NCI-H82 (cell line): ENCODE measurements around the gene PROM1.

ENCODE experiments used
- DNase-seq: peaks from one replicate; lab custom pipeline; 2025; lab: John Stamatoyannopoulos, UW

The PROM1 gene

DNA sequence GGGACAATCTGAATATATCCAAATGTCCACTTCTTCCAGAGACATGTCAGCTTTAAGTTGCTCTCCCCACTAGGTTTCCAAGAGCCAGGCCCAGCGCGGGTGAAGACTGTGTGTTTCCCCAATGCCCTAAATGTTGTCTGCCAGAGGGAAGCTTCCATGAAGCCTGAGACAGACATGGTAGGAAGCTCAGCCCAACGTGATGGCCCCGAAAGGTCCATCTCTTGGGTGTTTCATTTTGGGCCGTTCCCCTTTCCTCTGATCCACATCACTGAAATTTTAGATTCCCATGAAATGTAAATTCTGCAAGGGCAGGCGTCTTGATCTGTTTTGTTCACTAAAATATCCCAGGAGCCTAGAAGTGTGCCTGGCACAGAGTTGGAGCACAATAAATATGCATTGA is 25.4 kb upstream of the PROM1 start:
- DNase-seq: no peak

DNA sequence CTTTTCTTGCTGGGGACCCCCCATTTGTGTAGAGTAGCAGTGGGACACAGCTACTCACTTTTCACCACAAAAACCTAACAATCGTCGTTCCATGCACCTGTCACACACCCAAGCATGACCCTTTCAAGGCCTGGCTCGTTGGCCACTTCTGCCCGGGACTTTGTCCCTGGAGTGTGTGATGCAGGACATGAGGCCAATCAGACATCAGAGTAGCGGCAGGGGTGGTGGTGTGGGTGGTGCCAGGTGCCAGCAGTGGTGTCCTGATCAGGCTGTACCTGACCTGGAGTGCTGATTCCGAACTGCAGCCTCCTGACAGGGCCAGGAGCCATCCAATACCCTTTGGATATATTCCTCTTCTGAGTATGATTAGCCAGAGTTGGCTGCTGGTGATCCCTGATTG is 23.1 kb upstream of the PROM1 start:
- DNase-seq: no peak

DNA sequence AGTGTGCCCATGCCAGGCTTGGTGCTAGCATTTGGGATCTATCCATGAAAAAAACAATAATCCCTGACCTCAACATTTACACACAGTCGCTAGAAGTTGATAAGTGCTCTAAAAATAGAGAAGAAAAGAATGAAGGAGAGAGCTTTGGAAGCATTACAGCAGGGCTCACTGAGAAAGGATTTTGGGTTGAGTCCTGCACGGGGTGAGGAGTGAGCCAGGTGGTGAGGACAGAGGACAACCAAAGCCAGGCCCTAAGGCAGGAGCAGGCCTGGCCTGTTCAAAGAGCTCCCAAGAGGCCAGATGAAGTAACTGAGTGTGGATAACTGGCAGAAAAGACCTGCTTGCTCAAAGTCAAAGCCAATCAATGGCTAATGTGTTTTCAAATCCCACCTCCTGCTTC is 20.7 kb upstream of the PROM1 start:
- no peak for DNase-seq

DNA sequence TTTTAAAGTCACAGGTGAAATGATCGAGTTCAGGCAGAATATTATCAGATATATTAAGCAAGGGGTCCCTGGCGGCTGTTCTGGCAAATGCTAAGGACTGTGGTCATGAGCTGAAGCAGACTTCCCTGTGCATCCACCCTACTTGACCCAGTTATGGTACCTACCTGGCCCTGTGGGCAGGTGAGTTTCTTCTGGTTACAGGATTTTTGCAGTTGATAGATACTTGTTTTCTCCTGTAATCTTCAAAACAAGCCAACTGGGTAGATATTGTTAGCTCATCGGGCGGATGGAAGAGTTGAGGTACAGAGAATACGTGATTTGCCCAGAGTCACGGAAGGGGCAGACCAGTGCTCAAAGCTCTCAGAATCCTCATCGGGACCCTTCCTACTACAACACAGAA is 18.5 kb upstream of the PROM1 start:
- no peak for DNase-seq

DNA sequence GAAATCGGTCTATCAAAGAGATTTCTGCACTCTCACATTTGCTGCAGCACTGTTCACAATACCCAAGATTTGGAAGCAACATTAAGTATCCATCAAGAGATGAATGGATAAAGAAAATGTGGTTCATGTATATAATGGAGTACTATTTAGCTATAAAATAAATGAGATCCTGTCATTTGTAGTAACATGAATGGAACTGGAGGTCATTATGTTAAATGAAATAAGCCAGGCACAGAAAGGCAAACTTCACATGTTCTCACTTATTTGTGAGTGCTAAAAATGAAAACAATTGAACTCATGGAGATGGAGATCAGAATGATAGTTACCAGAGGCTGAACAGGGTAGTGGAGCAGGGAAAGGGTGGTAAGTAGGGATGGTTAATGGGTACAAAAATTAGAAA is 17.0 kb upstream of the PROM1 start:
- DNase-seq: no peak

DNA sequence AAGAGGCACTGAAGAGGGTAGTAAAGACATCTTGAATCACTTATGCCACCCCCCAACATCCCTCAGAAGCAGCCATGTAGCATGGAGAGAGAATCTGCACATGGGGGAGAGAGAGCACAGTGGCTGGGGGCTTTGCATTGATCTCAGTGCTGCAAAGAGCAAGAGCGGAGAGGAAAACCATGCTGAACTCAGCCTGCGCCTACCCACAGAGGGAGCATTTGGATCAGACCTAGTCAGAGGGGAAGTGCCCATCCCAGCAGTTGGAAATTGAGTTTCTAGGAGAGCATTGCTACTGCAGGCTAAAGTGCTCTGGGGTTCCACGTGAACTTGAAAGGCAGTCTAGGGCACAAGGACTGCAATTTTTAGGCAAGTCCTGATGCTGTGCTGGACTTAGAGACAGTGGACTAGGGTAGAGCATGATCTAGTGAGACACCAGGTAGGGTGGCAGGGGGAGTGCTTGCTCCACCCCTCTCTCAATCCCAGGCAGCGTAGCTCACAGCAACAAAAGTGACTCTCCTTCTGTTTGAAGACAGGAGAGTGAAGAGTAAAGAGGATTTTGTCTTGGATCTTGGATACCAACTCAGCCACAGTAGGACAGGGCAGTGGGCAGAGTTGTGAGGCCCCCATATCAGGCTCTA is 9.0 kb upstream of the PROM1 start:
- no peak for DNase-seq

DNA sequence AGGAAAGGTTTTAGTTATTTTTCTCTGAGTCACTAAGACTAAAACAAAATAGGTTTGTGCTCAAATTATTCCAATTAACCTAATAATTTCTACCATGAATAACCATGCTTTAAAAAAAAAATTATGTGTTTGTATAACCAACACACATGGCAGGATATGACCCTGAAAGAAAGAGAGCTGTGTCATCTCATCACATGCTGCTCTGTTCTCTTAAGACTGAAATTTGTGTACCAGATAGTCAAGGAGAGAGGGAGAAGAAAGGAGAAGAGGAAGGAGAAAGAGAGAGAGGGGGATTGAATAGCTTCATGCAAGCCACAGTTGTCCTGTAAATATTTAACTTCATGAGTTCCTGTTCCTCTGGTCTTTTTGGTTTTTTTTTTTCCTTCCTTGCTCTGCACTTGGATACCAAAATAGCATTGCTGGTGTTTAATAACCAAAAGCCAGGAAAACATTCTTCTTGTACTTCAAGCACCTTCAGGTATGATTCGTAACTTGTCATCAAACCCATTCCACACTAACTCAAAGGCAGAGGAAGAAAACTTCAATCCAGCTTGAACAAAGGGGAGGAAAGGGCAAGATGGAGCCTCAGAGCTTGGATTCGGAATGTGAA is 6.4 kb upstream of the PROM1 start:
- DNase-seq: no peak

DNA sequence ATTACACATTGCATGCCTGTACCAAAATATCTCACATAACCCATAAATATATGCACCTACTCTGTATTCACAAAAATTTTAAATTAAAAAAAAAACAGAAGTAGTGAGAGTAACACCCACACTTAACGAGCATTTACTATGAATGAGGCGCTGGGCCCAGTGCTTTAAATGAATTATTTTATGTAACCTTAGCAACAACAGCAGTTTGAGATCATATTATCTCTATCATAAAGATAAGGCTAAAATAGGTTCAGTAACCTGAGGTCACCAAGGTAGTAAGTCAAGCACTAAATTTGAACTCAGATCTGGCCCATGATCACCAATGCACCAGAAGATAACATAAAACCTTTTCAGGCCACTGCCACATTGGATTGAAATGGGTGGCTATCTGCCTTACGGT is 5.3 kb upstream of the PROM1 start:
- DNase-seq: no peak

DNA sequence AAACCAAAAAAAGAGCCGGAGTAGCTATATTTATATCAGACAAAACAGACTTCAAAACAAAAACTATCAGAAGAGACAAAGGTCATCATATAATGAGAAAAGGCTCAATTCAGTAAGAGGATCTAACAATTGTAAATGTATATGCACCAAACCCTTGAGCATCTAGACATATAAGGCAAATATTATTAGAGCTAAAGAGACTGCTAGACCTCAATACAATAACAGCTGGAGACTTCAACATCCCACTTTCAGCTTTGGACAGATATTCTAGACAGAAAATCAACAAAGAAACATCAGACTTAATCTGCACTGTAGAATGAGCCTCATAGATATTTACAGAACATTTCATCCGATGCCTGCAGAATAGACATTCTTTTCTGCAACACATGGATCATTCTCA is 4.8 kb upstream of the PROM1 start:
- DNase-seq: no peak

DNA sequence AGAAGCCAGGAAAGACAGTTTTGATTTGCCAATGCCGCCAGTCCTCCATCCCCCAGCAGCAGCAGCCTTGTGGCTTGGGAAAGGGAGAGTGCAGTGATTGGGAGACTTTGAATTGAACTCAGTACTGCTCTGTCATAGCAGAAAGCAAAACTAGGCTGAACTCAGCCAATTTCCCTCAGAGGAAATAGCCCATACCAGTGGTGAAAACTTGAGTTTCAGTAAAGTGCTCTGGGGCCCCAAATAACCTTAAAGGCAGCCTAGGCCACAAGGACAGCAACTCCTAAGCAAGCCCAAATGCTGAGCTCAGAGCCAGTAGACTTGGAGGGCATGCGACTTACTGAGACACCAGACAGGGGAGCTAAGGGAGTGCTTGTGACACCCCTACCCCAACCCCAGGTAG is 2.0 kb upstream of the PROM1 start:
- DNase-seq: no peak

DNA sequence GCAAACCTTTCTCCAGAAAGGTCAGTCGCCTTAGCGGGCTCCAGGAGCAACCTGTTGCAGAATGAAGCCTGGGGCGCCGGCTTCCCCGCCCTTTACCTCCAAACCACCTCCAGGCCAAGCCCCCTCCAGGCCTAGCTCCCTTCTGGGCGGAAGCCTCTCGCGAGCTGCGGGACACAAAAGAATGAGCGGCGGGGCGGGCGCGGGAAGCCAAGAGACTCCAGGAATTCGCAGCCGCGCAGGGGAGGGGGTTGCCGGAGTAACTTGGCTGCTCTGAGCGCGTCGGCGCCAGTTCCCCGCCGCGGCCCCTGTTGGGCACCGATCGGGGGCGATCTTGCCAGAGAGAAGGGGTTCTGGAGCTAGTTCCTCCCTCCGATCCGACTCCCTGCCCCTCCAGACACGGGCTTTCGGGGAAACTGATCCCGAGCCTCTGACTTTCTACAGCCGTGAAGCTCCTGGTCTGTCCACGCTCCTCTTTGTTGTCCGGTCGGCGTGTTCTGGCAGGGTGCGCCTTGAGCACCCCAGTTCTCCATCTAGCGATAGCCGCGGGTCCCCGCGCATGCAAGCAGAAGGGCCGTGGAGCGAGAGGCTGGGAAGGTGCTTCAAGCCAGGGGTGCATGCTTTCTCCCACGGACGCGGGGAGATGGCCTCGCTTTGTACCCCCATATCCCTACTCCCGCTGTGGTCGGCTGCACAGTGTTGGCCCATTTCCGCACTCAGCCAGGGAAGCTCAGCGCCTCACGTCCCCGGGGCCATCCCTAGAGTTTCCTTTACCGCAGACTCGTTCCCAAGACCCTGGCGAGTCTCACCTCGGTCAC is 1.2 kb downstream of the PROM1 start:
- DNase-seq: peak; percentile 63

DNA sequence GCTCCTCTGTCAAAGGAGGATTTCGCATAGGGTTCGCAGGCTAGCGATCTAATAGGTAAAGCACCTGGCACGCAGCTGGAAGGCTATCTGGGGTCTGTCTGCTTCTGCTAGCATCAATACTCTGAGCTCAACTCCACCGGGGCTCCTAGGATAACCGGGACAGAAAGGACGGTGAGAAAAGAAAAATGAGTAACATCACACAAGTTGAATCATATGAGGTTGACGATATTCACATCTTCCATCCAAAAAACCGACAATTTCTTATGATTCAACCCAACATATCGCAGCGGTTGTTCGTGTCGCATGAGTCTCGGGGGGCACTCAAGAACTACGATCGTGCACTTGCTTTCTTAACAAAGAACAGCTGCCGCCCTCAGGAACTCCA is 1.8 kb downstream of the PROM1 start:
- peak; percentile 47 for DNase-seq

DNA sequence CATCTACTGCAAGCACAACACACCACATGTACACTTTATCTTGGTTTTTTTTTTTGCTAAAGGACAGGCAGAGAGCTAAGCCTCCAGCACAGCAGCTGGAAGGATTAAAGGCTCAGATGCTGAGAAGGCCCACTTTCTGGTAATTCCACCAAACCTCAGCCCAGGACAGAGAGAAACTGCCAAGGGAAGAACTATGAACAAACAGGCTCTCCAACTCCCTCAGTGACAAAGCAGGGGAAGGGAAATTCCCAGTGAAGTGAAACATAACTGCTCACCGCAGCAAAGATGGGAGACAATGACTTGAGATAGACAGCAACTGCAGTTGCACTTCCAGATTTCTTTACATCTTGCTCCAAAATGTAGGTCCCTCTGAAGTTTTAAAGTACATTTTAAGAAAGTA is 4.8 kb downstream of the PROM1 start:
- DNase-seq: peak; percentile 94

DNA sequence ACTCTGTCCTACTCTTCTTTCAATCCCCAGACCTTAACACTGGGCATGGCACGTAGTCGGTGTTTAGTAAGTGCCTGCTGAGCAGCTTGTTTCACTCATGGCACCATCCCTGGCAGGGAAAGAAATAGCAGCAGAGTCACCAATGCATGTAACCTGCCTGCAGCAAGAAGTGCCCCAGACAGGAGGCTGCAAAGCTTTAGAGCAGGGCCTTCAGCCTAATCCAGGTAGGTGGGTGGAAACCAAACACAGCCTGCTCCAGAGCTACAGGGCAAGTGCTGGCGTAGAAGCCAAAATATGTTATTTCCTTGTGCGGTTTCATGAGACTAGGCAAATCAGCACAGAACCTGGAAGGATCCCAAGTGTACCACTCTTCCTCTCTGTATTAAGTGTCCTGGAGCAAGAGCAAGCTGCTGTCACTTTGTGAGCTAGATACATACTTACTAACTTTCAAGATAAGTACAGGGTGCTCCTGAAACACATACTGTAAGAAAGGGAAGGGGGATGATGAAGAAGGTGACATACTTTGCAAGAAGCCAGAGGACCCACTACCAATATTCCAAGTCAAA is 5.5 kb downstream of the PROM1 start:
- DNase-seq: no peak

DNA sequence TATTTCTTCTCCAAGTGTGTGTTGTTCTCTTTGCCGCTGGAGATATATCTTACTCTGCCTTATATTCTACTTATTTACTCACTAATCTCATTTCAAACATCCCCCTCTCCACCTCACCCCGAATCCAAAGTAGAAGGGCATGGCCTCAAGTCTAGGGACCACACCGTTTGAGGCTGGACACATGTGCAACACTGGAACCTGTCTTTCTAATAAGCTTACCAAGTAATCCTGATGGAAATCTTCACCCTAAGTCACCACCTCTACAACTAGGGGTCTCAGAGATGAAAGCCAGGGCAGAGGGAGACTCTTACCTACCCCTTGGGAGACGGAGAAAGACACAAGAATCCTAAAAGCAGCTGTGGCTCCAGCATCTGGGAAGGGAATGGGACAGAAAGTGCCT is 6.0 kb downstream of the PROM1 start:
- peak; percentile 95 for DNase-seq

DNA sequence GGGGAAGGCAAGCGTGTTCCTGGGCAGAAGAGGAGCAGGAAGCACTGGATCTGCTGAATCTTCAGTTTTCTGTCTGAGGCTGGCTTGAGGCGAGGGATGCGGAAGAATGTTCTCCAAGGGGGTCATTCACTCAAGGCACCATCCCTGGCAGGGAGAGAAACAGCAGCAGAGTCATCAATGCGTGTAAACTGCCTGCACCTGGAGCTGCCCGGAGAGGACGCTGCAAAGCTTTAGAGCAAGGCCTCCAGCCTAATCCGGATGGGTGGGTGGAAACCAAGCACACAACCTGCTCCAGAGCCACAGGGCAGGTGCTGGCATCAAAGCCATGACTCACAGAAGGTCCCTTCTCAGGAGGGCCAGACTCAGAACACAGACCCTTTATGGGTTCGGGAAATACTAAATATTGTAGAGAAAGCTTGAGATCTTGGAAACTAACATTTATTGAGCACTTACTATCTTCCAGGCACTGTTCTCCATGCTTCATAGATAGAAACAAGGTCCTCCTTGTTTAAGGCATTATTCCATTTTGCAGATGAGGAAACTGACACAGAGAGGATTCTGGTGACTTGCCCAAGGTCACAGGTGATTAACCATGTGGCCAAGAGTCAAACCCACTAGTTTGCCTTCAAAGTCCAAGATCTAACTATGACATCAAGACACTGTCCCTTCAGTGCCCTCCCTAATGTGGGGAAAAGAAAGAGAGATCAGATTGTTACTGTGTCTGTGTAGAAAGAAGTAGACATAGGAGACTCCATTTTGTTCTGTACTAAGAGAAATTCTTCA is 7.7 kb downstream of the PROM1 start:
- peak; percentile 63 for DNase-seq

DNA sequence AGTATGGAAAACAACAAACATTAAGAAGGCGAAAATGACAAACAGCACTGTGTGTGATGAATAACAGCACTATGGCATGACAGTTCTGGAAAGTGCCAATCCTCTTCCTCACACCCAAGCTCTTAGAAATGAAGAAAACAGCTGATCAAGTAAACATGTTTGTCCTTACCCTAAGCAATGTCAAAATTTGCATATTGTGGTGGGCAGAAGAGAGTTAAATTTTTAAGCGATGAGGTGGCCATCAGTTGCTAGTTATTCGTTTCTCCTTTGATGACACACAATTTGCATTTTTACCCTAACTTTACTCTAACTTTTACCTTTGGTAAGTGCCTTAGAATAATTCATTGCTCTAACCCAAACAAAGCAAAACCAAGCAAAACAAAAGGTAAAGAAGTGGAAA is 8.8 kb downstream of the PROM1 start:
- DNase-seq: no peak

DNA sequence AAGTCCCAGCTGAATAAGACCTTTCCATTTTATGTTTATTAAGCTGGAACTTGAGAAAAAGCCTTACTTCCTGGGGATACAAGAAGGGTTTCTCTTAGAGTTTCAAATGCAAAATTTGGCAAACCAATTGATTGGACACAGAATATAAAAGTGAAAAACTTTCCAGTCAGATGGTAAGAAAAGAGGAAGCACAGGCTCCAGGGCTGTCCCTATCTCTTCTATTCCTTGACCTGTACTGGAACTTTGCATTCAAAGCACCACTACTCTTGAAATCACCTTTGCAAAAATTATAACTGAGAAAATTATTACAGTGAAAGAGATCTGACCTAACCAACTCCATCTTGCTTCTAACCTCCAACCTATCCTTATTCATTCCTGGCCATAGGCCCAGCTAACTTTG is 11.7 kb downstream of the PROM1 start:
- no peak for DNase-seq

DNA sequence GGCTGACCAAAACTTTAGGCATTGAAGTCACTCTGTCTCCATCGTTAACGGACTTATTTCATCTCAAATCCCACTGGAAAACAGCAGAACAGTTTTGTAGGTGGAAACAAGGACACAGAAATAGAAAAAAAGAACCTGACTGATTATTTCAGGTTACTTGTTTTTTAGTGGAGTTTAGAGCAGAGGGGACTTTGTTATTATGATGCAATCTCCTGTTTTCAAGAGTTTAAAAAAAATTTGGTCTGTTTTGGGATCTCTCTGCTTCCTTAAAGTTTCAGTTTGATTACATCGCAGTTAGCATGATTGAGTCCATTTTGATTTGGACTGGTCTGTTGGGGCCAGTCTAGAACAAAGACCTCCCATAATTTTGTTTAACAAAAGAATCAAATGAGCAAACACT is 13.6 kb downstream of the PROM1 start:
- DNase-seq: no peak

DNA sequence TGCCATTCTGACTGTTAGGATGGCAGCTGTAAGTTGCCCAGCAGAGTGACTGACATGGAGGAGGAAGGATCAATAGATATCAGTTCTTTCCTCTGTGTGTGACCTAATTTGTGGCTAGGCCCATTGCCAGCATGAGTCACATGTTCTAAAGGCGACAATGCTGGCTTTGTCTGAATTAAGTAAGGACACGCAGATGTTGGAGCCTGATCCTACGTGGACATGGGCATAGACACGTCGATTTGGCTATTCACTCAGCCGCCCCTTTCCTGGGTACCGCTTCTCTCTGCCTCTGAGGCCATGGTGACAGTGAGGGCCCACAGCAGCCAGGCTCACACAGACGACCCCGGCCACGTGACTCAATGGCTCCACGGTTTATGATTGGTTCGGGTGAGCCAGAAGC is 16.3 kb downstream of the PROM1 start:
- no peak for DNase-seq

DNA sequence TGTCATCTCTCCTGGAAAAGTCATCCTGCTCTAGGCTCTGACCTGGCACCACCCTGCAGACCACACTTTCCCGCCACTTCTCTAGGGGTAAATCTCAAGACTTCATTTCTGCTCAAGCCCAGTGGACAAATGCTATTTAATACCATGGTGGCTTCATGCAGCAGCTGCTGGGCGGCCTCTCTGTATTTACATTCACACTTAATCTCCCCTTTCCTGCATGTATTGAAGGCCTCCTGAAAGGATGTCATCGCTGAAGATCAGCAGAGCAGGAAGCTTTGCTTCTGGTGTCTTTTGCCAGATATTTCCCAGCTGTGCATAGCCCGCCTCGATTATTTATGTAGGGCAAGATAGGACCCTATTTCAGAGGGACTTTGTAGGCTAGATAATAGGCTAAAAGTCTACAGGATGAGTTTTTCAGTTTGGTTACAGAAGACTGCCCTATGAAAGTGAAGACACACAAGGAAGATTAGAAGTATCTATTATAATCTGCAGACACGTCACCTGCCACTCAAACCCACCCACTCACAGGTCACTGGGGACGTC is 17.2 kb downstream of the PROM1 start:
- peak; percentile 65 for DNase-seq

DNA sequence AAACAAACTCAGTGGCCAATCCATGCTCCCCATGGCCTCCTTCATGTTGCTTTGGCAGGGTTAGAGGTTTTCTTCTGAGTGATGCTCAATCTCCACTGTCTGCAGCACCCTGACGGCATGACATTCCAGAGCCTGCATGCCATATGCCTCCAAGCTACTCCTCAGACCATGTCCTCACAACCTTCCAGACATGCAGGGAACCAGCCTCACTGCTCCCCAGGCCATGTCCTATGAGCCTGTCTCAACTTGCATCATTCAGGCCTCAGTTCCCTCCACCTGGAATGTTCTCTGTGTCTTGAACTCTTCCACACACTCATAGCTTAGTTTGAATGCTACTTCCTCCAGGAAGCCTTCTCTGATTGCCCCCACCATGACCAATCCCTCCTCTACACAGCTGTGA is 18.8 kb downstream of the PROM1 start:
- DNase-seq: no peak
